HG03175 (cell line): ENCODE measurements around the gene CLDN6.
"Not testable (repeated sequence)": the region's sequence is repeated elsewhere in the genome, so short reads cannot be mapped to it uniquely, and the experiment has no call there.

ENCODE experiments used
- ATAC-seq: cut with Tn5 transposase; IDR thresholded peaks from one replicate; pipeline ENCODE4 v1.9.1; 2021; ENCODE audit warnings: mild to moderate bottlenecking, moderate library complexity; ENCODE audit not compliant: unreplicated experiment

The CLDN6 gene

GRCh38 chr16:3017794-3018506 lies at the start of gene CLDN6:
CLDN6 (minus strand) TSS chr16:3018183; CDS start chr16:3016021, 2,162 bp downstream.
- ATAC-seq, result no peak

- no peak for ATAC-seq
Observed at GRCh38 chr16:3066440-3066748, 48.4 kb upstream of the CLDN6 start.

GRCh38 chr16:3065742-3066439 lies 47.9 kb upstream of the CLDN6 start:
- no peak for ATAC-seq

- no peak for ATAC-seq
Observed at GRCh38 chr16:3065069-3065741, 47.2 kb upstream of the CLDN6 start, which contains the start of gene IL32. IL32 (plus strand) TSS chr16:3065640; CDS start chr16:3065812, 172 bp downstream.

- no peak for ATAC-seq
Observed at GRCh38 chr16:3063625-3064386, 45.8 kb upstream of the CLDN6 start.

- ATAC-seq, result no peak
Observed at GRCh38 chr16:3062553-3062952, 44.6 kb upstream of the CLDN6 start.

GRCh38 chr16:3060339-3061127 lies 42.5 kb upstream of the CLDN6 start:
- ATAC-seq, result no peak

- ATAC-seq, result no peak
Observed at GRCh38 chr16:3059723-3060242, 41.8 kb upstream of the CLDN6 start.

GRCh38 chr16:3059041-3059722 lies 41.2 kb upstream of the CLDN6 start:
- peak; percentile 84 for ATAC-seq

- ATAC-seq, result peak; percentile 41
Observed at GRCh38 chr16:3058139-3059030, 40.4 kb upstream of the CLDN6 start.

- ATAC-seq, result no peak
Observed at GRCh38 chr16:3057181-3058138, 39.5 kb upstream of the CLDN6 start.

GRCh38 chr16:3056336-3057180 lies 38.6 kb upstream of the CLDN6 start:
- ATAC-seq, result no peak

- not testable (repeated sequence) for ATAC-seq
Observed at GRCh38 chr16:3055734-3056115, 37.7 kb upstream of the CLDN6 start.

GRCh38 chr16:3054965-3055733 lies 37.2 kb upstream of the CLDN6 start:
- no peak for ATAC-seq

GRCh38 chr16:3053330-3053710 lies 35.3 kb upstream of the CLDN6 start:
- ATAC-seq, result not testable (repeated sequence)
